Ishikawa (cell line): ENCODE measurements around the gene SLC35A2.

Source experiments
- CEBPB ChIP-seq: IDR thresholded peaks from 2 replicates; pipeline ENCODE4 v1.6.1; 2012
- CREB1 ChIP-seq: IDR thresholded peaks from 2 replicates; pipeline ENCODE4 v1.6.1; 2012; ENCODE audit warnings: low read depth
- EP300 ChIP-seq: IDR thresholded peaks from 2 replicates; pipeline ENCODE4 v1.6.1; 2012; ENCODE audit warnings: borderline replicate concordance
- RAD21 ChIP-seq: IDR thresholded peaks from 2 replicates; pipeline ENCODE4 v1.6.1; 2012; ENCODE audit warnings: low read depth
- TEAD4 ChIP-seq: IDR thresholded peaks from 2 replicates; pipeline ENCODE4 v1.6.1; 2012

DNA sequence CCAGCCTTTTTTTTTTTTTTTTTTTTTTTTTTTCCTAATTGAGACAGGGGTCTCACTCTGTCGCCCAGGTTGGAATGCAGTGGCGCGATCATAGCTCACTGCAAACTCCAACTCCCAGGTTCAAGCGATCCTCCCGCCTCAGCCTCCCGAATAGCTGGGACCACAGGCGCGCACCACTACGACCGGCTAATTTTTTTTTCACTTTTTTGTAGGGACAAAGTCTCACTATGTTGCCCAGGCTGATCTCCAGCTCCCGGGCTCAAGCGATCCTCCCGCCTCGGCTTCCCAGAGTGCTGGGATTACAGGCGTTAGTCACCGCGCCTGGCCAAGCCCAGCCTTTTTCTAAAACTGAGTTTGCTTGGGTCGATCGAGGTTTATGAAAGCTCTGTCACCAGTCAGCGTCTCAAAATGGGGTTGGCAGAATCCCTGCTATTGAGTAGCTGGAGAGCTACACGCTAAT lies 47.2 kb upstream of the SLC35A2 start:
- TF ChIP-seq CREB1: no peak
- no peak for TF ChIP-seq EP300
- TF ChIP-seq RAD21: no peak
- no peak for TF ChIP-seq CEBPB
- TF ChIP-seq TEAD4: no peak
